GM12878 (cell line): Measurements from ENCODE around the gene CD96.

ENCODE experiments used
- JUNB ChIP-seq: IDR thresholded peaks from 2 replicates; pipeline ENCODE4 v1.6.1; 2016; ENCODE audit warnings: antibody characterized with exemption, mild to moderate bottlenecking
- POLR2AphosphoS5 ChIP-seq: IDR thresholded peaks from 2 replicates; pipeline ENCODE4 v1.6.1; 2011; ENCODE audit warnings: mild to moderate bottlenecking, low read length, inconsistent platforms
- STAT1 ChIP-seq: fragments of 450-650 bp; conservative IDR thresholded peaks from 2 replicates; pipeline ENCODE4 v1.6.1; 2014; ENCODE audit warnings: antibody characterized with exemption, mild to moderate bottlenecking
- TF ChIP-seq, protein P1 (sequence below): IDR thresholded peaks from 2 replicates; pipeline ENCODE4 v1.6.1; 2012; ENCODE audit warnings: low read length, inconsistent platforms
- TF ChIP-seq, protein P2 (sequence below), 3 experiments: IDR thresholded peaks in 2 of 3; conservative IDR thresholded peaks in 1 of 3; 2 replicates each; pipeline ENCODE4 v1.5.1; 2011; ENCODE audit warnings: low read depth in 3 of 3, low read length in 3 of 3, mild to moderate bottlenecking in 3 of 3, control low read depth in 2 of 3, moderate library complexity in 2 of 3, inconsistent platforms in 1 of 3, mixed read lengths in 1 of 3; ENCODE audit not compliant: control insufficient read depth in 2 of 3, insufficient read depth in 1 of 3; ENCODE audit errors: extremely low read depth in 1 of 3

DNA sequence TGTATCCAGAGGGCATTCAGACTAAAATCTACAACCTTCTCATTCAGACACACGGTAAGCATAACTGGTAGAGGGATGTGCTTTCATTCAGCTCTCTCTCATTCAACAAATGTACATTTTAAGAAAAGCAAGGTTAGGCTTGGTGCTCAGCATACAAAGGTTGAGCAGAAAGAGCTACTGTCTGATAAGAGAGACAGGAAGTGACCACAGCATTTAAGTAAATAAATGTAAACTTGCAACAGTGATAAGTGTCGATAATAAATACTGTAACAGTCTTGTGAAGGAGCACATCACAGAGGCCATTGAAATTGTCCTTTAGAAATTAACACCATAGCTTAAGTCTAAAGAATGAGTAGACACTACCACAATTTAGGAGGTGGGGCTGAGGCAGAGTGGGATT, 3.4 kb downstream of the CD96 start:
- TF ChIP-seq, protein P1, sequence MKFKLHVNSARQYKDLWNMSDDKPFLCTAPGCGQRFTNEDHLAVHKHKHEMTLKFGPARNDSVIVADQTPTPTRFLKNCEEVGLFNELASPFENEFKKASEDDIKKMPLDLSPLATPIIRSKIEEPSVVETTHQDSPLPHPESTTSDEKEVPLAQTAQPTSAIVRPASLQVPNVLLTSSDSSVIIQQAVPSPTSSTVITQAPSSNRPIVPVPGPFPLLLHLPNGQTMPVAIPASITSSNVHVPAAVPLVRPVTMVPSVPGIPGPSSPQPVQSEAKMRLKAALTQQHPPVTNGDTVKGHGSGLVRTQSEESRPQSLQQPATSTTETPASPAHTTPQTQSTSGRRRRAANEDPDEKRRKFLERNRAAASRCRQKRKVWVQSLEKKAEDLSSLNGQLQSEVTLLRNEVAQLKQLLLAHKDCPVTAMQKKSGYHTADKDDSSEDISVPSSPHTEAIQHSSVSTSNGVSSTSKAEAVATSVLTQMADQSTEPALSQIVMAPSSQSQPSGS: no peak
- TF ChIP-seq, protein P2, sequence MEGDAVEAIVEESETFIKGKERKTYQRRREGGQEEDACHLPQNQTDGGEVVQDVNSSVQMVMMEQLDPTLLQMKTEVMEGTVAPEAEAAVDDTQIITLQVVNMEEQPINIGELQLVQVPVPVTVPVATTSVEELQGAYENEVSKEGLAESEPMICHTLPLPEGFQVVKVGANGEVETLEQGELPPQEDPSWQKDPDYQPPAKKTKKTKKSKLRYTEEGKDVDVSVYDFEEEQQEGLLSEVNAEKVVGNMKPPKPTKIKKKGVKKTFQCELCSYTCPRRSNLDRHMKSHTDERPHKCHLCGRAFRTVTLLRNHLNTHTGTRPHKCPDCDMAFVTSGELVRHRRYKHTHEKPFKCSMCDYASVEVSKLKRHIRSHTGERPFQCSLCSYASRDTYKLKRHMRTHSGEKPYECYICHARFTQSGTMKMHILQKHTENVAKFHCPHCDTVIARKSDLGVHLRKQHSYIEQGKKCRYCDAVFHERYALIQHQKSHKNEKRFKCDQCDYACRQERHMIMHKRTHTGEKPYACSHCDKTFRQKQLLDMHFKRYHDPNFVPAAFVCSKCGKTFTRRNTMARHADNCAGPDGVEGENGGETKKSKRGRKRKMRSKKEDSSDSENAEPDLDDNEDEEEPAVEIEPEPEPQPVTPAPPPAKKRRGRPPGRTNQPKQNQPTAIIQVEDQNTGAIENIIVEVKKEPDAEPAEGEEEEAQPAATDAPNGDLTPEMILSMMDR (IDR thresholded peaks at IDR 0.05 in 2 of 3, conservative IDR thresholded peaks at IDR 0.05 in 1 of 3; ENCODE audit: control insufficient read depth in 2 of 3, extremely low read depth in 1 of 3, insufficient read depth in 1 of 3, low read depth in 3 of 3, low read length in 3 of 3): no peak
- TF ChIP-seq JUNB (no peak), POLR2AphosphoS5 (no peak), STAT1 (no peak)
